NCI-H748 (cell line): ENCODE data around the gene MOG.
"Not testable (repeated sequence)": the region's sequence is repeated elsewhere in the genome, so short reads cannot be mapped to it uniquely, and the experiment has no call there.

Source experiments
- DNase-seq: peaks from one replicate; lab custom pipeline; 2025; ENCODE audit not compliant: unreplicated experiment; lab: John Stamatoyannopoulos, UW

Gene MOG

DNA sequence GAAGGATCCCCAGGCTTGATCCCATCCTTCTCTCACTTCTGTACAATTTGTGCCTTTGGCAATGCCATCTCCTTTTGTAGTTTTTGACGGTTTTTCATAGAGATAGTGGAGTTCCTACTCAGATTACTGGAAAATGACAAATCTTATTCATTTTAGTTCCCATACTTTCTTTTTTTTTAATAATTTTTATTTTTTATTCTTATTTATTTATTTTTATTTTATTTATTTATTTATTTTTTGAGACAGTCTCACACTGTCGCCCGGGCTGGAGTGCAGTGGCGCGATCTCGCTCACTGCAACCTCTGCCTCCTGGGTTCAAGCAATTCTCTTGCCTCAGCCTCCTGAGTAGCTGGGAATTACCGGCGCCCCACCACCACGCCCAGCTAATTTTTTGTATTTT, 19.6 kb upstream of the MOG start:
- DNase-seq = no peak

DNA sequence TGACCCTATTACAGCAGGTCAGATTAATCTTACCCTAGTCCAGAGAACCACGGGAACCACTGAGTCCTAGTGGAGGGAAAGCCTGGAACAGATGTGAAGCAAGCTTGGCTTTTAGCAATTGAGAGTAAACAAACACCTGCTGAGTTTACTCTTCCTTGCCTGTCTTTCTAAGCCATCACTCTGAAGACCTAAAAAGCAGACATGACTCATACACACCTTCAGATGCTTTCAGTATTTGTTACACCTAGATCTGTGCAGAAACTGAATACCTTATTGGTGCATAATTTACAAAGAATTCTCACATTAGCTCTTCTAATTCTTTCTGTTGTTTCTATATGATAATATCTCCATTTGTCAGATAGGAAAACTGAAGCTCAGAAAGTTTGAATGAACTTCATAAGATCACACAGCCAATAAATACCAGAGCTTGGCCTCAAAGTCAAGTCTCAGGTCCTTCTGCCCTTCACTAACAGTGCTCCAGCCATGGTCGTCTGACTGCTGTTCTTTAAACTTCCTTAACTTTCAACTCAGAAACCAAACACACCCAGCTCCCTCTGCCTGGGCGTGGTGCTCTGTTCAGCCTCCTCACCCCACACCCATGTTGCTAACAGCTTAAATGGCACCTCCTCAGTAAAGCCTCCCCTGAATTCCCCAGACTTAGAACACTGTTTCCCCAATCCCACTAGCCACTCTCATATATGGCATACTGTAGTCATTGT, 15.3 kb upstream of the MOG start:
- no peak for DNase-seq

DNA sequence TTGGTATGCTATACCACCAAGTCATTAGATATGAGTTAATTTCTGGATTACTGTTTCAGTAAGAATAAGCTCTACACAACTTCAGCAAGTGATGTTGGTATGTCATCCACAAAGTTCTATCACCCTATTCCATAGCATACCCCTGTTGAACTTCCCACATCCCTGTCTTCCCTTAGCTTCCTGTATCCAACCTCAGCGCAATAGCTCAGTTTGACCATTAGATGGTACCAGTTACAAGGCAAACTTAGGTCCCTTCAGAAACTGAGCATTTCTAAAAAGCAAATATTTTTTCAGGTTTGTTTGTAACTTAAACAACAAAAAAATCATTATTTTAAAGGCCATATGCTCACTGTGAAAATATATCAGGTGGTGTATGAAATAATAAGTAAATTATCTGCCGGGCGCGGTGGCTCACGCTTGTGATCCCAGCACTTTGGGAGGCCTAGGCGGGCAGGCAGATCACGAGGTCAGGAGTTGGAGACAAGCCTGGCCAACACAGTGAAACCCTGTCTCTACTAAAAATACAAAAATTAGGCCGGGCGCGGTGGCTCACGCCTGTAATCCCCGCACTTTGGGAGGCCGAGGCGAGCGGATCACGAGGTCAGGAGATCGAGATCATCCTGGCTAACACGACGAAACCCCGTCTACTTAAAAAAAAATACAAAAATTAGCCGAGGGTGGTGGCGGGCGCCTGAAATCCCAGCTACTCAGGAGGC, 8.8 kb upstream of the MOG start:
- peak; percentile 65 for DNase-seq

DNA sequence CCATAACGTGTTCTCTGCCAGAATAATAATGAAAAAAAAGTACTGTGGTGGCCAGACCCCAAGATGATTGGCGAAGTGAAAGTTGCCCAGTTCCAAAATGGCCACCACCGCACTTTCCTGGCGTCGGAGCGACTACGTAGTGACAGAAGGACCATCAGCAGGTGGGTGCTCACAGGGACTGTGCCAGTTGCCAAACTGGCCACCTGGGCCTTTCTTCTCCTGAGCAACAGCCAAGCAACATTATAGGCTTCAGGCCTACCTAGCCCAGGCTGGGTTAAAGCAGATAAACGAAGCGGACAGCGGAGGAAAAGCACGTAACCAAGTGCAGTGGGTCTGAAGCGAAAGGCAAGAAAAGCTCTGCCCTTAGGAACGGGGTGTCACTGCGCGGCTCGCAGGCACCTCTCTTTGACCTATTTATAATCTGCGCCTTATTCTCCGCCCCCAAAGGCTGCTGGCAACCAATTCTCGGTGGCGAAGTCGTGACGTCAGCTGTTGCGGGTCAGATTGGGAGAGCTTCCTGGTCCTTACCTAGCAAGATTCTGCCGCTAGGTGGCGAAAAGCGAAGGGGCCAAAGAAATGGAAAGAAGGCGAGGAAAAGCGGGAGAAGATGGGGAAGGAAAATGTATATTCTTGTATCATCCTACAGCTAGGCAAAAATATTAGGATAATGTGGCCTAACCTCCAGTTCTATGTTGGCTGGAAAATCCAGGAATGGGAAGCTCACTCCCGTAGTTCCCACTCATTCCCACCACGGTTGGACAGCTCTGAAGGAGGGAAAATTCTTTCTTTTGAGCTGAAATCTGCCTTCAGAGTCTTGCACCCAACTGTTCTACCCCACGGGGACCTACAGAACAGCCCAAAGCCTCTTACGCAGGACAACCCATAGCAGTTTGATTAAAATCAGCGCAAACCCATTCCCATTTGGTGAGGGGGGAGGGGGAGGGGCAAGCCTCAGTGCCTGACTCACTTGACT, 6.9 kb upstream of the MOG start:
- DNase-seq = peak; percentile 99

DNA sequence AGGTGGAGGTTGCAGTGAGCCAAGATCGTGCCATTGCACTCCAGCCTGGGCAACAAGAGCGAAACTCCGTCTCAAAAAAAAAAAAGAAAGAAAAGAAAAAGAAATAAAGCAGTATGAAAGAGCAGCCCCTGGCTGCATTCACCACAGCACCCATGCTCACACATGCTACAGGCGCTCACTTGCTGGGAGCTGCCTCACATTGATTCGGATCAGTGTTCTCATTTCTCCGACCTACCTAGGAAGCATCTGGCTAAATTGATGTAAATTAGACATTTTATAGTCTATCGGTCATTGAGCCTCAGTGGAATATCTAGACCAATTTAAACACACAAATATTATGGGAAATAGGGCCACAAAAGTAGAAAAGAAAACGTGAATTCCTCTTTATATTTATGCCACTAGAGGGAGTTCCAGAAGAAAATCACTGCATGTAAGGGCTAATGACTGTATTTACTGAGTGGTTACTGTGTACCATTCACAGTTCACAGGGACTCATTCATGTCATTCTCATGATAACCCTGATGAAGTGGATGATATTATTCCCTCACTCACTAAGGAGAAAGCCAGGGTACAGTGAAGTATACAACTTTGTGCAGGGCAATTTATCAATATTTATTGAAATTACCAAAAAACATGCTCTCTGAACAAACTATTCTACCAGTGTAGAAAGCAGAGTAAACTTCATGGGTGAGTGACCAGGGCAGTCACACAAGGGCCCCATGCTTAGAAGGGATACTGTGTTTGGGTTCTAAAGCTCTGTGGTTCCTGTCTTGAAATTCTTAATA, 5.3 kb upstream of the MOG start:
- peak; percentile 60 for DNase-seq

DNA sequence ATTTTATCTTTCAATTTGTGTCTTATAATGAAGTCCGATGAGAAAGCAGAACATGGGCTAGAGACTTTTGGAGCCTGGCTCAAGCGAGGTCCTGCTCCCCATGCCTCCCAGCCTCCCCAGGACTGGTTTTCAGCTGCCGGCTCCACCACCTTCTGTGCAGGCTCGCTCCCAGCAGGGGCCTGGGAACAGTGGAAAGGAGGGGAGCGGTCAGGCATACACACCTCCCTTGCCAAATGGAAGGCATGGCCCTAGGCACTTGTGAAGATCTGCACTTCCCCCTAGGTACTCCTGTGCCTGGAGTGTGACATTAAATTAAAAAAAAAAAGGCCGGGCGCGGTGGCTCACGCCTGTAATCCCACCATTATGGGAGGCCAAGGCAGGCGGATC, 4.7 kb upstream of the MOG start:
- DNase-seq = no peak

DNA sequence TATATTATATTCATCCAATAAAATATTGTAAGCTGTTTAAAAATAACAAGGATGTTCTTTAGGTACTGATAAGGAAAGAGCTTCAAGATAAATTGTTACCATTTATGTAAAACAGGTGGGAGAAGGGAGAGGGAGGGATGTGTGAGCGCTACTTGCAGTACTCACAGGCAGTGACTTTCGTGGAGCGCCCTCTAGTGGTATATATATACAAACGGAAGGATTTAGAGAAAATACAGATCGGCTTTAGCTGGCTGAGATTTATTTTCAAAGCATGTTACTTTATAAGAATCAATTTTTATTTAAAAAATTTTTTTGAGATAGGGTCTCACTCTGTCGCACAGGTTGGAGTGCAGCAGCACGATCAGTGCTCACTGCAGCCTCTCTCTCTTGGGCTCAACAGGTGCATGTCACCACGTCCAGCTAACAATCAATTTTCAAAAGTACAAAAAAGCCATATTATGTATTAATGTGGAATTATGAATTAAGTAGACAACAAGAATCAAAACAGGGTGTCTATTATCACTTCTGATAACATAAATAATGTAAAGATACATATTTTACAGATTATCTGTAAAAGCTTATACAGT, 3.3 kb upstream of the MOG start:
- DNase-seq = peak; percentile 83

DNA sequence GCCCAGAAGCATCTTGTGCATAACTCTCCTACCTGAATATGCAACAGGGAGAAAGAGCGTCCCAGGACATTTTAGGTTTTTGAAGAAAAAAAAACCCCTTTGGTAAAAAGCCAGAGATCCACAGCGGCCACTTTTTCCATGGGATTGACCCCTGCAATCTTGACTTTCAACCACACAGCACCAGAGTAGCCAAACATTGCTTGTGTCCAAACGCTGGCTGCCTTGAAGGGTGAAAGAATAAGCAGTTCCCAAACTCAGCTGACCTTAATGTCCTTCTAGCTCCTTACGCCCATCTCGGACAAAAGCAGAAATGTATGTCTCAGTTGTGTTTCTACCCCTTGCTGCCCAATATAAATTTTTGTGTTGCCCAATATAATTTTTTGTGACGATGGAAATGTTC, 1.2 kb upstream of the MOG start:
- no peak for DNase-seq

DNA sequence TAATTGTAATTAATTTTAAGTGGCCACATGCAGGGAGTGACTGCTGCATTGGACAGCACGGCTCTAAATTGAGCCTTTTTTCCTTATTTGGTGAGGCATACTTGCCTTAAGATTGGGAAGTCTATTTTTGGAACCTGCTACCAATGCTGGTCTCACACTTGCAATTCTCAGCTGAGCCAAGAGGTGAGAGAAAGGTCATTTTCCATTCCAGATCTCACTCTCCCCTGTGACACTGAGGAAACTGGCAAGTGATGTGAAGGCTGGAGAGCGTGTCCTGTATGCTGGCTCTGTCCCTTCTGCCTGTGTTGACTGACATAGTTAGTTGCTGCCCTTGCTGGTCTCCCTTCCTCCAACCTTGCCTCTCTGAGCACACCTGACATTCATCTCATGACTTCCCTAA, 735 bp upstream of the MOG start:
- DNase-seq = no peak

DNA sequence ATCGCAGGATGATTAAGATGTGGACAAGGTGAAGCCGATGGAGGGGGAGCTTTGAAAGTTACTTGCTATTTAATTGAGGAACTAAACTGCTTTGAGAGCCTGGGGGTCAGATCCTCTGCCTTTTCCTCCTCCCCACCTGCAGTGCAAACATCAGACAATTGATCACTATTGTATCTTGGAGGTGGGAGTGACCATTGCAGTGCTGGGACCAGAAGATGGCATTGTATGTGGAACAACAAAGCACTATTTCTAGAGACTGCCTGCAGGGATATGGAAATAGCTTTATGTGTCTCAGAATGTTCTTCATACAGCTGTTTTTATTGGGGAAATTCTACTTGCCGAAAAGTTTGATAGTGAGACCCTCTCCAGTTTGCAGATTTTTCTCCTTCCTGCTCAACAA, 4.2 kb downstream of the MOG start:
- DNase-seq = no peak

DNA sequence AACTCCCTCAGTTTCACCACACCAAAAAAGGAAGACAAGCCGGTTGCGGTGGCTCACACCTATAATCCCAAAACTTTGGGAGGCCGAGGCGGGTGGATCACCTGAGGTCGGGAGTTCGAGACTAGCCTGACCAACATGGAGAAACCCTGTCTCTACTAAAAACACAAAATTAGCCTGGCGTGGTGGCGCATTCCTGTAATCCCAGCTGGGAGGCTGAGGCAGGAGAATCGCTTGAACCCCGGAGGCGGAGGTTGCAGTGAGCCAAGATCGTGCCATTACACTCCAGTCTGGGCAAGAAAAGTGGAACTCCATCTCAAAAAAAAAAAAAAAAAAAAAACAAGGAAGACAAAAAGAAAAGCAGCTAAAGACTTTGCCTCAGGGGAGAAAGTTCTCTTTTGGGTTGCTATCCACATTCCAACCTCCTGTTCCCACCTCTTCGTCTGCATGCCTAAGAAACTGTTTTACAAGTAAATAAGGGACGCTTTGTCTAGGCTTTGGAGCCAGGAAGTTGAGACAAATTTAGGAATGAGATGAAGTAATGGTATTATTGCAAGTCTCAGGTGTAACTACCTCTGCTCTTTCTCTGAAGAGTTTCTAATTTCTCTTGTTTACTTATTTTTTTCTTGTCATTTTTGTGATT, 4.7 kb downstream of the MOG start:
- not testable (repeated sequence) for DNase-seq

DNA sequence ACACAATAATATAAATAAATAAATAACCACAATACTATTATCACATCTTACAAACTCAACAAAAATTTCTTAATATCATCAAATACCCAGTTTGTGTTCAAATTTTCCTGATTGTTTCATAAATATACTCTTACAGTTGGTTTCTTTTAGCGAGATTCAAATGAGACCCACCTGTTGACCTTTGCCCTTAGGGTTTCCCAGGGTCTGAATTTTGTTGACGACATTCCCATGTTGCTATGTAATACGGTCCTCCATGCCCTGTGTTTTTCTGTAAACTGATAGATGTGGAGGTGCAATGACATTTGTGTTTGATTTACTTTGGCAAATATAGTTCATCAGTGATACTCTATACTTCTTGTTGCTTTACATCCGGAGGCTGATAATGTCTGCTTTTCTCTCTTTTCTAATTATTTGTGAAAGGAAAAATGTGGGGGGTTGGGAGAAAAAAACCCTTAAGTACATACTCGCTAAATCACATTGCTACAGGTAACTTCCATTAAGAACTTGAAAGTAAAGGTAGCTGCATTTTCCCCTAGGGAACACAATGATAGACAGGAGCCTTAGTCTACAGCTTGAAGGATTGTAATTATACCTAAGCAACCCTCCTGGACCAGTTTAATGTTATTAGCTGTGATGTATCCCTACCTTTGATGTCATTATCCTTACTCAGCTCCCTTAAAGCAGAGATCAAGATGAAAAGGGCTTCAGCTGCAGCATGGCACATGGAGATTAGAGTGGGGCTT, 6.6 kb downstream of the MOG start:
- no peak for DNase-seq

DNA sequence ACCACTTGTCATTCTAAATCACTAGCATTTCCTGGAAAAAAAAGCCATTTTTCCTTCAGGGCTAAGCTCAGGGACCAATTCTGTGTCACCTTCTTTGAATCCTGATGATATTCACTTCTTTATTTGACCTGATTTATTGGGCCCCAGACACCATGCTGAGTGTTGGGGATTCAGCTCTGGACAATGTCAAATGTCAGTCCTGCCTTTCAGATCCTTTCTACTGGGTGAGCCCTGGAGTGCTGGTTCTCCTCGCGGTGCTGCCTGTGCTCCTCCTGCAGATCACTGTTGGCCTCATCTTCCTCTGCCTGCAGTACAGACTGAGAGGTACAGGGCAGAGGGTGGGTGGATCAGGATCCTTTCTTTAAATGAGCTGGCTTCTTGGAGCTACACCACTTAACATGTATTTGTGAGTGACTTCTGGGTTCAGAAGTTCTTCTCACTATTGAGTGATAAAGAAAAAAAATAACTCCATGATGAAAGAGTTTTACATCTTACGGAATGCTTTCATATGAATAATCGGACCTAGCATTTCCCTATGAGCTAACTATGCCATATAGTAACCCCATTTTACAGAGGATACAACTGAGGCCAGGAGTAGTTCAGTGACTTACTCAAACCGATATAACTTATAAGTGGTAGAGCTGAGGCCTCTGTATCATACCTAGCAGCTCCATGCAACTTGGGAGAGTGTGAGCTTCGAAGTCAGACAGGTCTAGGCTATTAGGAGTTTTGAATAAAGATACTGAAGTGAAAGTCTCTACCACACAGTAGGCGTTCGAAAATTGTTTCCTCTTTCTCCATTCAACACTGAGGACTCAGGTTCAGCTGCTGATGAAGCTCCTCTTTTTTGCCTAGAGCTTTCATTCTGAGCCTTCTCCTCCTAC, 9.3 kb downstream of the MOG start:
- DNase-seq = no peak

DNA sequence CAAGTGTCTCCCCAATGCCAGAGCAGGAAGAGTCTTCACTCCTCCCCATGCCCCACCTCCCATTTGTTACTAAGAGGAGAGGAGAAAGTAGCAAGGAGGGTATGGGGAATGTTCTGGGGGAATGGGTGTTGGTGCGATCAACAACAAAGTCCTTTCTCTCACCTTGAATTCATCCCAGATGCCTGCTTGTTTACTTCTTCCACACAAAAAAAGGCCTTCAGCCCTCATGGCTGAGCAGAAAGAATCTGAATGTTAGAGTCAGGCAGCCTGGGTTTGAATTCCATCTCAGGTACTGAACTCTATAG, 9.9 kb downstream of the MOG start:
- DNase-seq = no peak

DNA sequence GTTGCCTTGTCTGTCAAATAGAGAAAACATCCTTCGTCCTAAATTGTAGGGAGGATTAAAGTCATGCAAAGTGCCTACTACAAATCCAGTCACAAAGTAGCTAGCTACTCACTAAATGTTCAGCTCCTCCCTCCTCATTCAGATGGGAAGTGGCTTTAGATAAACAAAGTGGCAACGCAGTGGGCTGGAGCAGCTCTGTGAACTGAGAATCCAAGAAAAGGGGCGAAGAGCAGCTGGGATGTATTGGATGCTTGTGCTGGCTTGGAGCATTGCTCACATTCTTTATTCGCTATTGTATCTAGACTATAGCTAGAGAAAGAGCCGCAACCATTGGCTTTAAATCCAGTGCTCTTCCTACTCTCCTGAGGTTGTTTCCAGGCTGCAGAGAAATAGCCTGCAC, 10.3 kb downstream of the MOG start:
- no peak for DNase-seq

DNA sequence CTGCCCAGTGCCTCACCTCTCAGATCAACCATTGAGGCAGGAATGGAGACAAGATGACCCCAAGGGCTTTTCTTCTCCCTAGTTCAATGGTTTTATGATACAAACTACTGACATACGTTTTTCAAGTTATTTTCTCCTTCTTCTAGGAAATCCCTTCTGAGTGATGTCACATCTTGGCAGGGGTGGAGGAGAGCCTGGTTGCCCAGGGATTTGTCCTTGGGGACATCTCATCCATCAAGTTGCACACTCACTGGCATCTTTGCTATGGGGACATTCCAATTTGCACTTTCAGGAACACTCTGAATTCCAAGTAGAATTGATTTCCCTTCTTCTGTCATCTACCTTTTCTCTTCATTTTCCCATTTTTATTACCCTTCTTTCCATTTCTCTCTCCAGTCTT, 14.1 kb downstream of the MOG start:
- DNase-seq = no peak

DNA sequence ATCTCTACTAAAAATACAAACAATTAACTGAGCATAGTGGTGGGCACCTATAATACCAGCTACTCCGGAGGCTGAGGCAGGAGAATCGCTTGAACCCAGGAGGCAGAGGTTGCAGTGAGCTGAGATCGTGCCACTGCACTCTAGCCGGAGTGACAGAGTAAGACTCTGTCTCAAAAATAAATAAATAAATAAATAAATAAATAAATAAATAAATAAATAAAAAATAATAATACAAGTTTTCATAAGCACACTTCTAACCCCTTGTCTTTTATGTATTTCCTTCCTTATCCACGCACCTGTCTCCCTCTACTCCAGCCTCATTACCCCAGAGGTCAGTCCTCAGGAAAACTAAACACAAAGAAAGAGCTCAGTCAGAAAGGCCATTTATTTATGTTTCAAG, 15.2 kb downstream of the MOG start:
- DNase-seq = not testable (repeated sequence)

DNA sequence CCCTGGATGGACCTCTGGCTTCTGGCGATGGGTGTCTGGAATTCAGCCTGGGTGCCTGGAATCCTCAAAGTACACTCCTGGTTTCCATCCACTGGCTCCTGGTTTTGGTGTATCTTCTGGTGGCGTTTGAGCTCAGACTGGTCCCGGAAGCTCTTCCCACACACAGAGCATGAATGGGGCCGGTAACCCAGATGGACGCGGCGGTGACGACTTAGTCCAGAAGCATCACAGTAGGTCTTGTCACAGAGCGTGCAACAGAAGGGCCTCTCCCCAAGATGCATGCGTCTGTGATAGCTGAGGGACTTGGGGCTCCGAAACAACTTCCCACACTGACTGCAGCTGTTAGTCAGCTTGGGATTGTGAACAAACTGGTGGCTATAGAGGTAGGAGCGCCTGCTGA, 16.3 kb downstream of the MOG start:
- DNase-seq = no peak

DNA sequence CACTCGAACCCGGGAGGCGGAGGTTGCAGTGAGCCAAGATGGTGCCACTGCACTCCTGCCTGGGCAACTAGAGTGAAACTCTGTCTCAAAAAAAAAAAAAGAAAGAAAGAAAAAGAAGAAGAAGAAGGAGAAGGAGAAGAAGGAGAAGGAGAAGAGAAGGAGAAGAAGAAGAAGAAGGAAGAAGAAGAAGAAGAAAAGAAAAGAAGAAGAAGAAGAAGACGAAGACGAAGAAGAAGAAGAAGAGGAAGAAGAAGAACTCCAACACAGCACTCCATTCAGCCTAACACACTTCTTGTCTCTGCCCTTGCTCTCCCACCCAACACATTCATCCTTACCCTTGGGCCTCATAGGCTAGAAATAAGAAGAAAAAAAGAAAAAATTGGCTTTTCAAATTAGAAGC, 17.1 kb downstream of the MOG start:
- no peak for DNase-seq
